GM21423 (cell line): ENCODE results near the gene HOXA6.

Experiments used
- ATAC-seq: cut with Tn5 transposase; IDR thresholded peaks from one replicate; pipeline ENCODE4 v1.9.1; 2021; ENCODE audit warnings: mild to moderate bottlenecking, moderate library complexity; ENCODE audit not compliant: unreplicated experiment

The HOXA6 gene

DNA sequence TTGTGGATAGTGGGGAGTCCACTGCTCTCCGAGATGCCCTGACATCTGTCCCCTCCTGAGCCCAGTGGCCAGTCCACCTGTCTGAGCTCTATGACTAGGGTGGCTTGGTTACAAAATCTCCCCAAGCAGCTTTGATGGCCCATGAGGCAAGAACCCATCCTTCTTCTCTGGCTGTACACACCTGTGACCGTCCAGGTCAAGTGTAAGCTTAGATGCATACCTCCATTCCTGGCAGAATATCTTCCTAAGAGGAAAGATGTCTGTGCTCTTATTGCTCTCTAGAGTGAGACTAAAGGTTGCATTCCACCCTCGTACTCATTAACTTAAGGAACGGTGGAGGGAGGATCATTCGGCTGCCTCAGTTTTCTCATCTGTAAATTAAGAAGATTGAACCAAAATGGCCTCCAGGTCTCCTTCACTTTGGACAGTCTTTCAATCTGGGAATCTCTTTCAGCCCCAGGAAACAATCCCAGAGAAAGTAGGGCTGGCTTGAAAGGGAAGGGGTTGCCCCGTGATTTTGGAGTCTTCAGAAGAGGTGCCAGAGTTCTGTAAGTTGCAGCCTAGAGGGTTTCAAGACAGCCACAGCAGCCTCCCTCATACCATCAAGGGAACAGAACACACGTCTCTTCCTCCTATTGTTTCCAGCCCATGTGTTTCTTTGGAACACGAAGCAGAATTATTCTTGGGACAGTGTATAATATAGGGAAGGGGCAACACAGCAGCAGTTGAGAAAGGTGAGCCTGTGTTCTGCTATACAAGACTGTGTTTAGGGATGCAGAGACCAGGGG is 22.5 kb downstream of the HOXA6 start:
- no peak for ATAC-seq

DNA sequence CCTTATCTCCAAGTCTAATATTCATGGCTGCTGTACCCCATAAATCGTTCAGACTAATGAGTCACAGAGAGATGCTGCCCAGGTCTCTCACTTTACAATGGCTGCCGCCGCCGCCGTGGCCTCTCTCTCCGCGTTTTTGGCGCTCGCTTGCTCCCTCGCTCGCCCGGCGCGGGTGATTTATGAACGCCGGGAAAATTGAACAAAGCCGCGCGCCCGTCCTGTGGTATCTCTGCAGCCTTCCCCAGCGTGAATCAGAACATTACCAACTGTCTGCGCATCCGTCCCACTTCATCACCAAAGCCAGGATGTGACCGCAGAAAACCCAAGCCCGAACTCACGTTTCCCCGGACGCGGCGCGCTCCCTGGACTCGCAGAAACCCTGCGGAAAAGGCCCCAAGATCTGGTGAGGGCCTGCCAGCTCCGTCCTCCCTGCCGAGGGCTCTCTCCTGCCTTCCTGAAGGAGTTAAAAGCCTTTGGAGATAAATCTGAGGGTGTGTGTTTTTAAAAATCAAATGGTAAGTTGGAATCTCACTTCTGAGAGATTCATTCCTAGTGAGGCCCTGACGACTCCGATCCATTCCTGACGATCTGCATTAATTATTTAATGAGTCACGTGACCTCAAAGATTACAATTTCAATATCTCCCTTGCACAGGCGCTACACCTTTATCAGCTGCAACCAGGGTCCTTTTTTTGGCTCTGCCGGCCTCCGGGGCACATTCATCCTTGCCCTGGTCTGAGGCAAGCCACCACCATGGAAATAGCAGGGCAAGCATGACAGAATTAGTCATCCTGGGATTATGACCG is 23.3 kb downstream of the HOXA6 start:
- no peak for ATAC-seq

DNA sequence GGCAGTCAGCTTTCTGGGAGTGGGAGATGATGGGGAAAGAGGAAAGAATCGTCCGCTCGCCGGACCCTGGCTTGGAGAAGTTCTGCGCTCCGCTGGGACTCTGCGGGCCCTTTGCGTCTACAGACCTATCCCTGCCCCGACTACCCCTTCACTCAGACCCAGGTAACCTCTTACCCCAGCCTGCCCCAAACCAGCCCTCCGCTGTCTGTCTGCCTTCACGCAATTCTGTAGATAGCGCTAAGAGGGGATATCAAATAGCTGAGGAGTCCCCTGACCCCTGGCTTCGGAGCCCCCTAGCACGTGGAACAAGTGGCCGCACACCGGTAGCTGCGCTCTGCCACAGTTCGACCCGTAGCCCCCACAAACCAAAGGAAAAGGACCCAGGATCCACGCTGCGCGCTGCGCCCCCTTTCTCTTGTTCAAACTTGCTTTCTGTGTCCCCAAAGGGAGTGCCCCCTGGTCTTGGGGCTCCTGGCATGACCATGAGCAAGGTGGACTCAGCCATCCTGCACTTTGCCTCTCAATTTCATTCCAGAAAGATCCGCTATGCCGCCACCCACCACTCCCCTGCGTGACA is 24.0 kb downstream of the HOXA6 start:
- no peak for ATAC-seq

DNA sequence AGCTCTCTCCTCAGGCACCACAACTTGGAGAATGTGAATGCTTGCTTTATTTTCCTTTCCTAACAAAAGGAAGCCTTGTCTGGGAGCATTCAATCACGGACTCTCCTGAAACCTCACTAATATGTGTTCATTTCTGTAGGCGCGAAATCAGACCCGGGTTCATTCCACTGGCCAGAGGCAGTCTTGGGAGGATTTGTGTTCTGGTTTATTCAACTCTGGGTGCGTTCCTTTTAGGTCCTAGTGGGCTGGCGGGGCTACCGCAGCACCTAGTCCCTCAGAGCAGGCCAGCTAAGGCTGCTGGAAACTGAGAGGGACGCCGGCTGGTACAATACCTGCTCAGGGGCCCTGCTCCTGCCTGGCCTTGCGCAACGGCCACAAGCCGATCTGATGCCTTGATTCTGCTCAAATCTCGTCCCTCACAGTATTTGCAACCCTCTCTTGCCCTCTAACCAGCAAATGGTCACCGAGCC is 24.5 kb downstream of the HOXA6 start:
- ATAC-seq: no peak

DNA sequence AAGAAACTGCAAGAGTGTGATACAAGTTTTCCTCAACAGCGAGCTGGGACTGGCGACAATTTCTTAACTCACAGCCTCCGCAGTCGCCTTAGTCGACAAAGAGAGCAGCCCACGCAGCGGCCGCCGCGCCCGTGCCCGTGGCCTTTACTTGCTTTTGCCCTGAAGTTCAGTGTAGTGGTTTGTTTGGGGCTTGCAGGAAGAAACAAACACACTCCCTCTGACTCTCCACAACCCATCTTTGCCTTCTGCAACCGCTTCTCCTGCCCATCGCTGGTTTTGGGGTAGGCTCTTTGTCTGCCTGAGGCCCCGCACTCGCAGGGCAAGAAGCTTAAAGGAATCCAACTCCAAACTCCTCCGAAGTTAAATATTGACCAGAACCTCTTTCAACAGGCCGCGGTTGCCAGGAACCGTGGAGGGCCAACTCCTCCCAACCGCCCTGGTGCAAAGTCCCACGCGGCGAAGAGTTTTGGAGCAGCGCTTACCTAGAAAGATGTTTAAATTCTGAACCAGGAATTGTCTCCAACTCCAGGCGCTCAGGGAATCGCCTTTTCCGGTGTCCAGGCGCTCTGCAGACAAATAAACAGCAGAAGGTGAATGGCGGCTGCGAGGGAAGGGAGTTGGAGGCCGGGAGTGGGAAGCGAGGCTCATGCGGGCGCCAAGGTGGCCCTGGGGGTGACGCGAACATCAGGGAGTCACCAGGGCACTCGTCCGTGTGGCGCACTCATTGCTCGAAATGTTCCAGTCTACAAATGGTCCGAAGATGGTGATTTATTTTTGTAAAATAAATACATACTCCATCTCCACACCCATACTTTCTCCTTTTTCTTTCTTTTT is 25.3 kb downstream of the HOXA6 start:
- no peak for ATAC-seq

DNA sequence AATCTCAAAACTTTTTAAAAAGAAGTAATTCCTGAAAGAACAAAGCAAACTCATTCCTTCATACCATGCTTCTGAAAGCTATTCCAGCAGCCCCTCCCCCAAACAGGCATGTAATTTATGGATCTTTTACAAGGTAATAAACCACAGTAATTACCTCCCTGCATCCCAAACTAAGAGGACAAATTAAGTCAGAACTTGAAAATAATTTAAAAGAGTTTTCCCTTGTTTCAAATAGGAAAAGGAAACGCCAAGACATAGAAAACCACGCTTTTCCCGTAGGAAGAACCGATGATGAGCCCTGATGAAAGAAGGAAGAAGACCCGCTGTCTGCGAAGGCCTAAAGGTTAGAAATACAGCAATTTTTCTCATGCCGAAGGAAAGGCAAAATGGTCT is 25.9 kb downstream of the HOXA6 start:
- ATAC-seq: no peak

DNA sequence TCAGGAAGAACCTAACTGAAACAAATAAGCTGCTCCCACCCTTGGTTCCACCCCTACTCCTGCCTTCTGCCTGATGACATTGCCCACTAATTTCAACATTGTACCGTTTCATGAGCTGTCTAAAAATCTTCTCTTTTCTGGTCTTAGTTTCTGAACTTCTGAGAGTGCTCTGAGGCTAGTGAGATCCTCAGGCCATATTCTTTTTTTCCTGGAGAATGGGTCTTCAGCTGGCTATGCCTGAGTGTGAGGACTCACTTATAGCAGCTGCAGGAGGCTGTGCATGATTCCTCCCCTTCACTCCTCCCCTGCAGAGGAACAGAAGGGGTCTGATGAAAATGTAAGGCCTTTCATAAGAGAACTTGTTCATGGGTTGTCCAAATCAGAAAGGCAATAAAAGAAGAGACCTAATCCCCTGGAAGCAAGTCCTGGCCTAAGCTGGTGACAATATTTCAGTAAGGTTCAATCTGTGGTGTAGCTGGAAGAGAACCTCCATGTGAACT is 28.1 kb downstream of the HOXA6 start:
- no peak for ATAC-seq

DNA sequence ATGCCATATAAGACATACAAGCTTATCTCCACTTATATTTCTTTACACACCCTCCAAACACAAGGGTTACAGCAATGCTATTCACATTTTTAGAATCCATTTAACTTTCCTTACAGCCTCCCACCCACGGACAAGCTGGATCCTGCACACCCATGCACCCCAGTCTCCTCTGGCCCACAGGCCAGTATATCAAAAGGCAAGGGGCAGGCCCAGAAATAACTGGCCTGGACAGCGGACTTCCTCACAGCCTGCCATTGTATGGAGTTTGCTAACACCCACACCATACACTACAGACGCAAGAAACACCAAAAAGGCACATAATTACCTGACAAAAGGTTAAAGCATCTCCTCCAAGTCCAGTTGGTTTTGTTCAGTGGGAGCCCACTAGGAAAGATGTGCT is 29.0 kb downstream of the HOXA6 start:
- no peak for ATAC-seq

DNA sequence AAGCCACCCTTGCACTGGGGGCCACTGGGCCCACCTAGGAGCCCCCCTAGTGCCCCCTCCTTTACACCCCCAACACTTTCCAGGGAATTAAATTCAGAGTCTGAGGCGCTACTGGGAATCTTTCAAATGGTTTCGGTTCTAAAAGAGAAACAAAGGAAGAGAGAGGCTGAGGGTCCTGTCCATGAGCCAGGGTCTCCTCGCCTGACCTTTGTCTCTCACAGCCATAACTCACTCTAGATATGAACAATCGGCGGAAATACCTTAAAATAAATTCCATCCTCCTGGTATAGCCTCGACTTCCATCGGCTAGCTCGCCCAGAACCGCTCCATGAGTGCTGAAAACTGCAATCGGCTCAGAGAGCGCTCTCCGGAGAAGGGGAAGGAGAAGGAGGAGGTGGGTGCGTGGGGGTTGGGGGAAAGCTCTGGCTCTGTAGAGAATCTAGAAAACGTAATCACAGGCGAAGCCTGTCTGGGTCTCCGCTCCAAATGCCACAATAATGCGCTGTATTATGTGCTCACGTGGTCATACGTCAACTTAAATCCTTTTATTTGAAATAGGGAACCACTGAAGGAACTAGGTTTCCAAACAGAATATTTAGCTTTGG is 29.6 kb downstream of the HOXA6 start:
- ATAC-seq: no peak

DNA sequence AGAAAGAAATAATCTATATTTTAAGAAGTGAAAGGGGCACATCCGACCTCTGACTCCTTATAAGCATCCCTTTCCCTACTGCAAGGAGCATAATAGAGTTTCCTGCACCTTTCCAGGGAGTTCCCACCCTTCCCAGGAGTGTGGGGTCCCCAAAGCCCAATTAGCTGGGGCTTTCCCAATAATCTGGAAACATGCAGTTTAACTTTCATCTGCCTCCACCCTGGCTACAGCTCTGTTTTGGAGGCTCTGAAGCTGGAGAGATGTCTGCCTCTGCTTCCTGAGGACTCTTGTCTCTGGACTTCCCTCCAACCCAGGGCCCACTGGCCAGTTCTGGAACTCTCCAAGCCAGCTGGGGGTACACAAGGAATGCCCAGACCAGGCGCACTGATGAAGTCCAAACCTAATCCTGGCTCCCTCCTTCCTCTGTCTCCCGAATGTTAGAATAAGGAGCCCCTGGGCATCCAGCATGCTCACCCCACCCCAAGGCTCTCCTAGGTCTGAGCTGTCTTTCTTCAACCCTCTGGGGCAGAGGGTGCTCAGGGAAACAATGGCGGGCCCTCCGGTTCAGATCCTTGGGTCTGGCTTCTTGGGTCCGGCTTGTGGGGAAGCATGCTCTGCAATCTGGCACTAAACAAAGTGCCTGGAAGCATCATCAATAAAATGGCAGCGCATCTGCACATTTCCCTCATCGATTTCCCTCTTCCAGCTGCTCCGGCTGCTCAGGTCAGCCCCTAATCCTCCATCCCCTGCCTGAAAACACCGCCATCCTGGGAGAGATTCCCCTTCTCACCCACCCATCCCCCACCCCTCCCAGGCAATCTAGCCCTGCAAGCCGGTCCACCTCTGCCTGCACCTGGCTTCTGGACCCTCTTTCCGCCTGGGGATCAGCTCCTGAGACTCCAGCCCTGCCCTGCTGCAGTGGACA is 30.4 kb downstream of the HOXA6 start:
- ATAC-seq: no peak

DNA sequence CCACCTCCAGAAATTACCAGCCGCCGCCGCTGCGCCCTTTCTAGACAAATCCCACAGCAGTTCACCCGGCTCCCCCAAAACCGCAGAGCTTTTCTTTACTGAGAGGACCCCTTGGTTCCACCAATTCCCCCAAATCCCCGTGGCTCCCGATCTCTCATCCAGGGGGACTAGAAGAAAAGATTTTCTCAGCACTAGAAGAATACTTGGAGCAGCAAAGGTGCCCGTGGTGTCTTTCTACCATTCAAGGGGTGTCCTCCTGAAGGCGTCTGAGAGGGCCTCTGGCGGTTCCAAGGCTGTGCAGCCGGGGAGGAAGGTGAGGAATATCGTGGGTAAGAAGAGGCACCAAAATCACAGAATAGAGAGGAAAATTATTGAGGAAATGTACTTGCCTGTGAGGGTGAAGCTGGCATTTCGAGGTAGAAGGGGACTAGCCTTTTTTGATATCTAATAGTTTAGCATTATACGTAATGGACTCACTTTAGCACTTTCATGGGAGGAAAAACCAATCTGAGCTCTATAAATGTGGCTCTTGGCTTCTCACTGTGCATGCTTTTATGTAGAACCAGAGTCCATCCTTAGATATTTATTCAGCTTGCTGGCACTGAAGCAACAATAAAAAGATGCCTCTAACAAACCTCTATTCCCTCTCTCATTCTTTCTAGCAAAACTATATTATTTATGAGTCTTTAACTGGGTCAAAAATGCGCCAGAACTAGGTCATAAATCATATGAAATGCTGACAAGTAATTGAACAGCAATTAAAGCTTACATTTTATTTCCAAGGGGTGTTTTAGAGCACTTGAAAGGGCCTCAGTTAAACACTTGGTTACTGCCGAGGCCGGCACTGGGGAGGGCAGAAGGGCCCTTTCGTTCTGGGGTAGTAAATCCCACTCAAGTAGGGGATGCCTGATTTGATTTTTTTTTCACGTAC is 31.3 kb downstream of the HOXA6 start:
- no peak for ATAC-seq

DNA sequence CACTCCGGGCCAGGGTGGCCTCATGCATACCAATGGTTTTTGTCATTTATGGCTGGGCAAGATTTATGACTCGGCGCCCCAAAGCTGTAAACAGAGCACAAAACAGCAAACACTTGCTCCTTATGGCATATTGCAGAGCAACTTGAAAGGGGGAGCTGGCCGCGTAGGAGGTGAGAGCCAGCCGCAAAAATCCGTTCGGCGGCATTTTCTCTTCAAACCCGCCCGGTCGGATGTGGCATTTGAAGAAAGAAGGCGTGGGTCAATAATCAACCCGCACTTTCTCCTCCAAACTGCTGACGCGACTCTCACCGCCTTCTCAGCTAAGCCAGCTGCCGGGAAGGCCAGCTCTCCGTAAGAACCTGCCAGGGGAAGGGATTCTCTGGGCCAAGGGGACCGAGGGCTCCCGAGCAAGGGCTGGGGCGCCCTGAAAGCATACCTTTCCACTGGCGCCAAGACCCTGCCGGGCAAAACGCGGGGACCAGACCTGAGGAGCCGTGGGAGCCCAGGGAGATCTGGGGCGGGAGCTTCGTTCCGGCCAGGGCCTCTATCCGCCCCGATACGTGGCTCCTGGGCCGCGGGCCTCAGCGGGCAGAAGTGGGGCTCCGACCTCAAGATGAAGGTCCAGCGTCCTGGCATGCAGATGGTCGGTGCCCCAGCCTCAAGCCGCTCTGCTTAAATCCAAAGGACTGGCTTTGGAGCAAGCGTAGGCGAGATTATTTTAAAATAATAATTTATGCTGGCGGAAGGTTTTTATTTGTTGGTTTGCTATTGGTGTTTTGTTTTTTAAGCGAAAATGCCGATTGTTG is 32.1 kb downstream of the HOXA6 start:
- no peak for ATAC-seq

DNA sequence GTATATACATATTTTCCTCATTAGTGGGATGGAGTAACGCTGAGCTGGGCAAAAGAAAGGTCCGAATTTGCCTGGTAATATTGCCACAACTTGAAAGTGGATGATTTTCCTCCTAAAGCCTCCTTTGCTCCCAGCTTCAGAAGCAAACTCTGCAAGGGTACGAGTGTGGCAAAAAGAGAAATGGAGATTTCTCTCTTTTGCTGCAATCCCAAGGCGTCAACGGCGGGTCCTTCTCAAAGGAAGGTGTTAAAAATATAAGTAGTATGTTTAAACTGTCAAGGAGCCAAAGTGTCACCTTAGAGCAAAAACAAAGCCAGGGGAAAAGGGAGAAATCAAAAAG is 32.7 kb downstream of the HOXA6 start:
- ATAC-seq: no peak

DNA sequence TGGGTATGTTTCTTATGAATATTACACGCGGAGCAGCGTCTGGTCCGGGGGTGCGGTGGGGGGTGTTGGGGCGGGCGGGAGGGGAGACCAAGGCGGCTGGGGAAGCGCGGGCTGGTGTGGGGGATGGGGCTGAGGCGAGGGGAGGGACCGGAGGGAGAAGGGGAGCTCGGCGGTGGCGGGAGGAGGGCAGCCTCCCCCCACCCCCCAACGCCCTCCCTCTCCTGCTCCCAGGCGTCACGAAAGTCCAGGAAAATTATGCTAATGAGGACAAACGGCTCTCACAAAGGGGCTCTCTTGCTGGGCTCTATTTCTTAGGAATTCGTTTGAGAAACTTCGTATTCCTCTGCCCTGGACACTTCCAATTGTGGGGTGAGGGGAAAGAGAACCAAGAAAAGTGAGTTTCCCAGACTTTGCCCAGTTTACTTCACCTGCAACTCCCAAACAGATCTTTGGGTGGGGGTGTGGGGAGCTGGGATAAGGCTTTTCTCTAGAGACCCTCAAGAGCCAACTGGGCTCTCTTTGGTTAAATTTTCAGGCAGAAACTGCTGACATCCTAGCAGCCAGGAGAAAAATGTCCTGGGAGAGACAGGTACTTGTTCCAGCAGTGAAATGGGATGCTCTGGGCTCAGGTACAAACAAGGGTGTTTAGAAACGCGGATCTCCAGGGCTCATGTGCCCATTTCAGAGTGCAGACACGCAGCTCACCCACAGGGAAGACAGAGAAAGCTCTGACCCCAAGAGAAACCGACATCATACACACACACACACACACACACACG is 33.4 kb downstream of the HOXA6 start:
- no peak for ATAC-seq

DNA sequence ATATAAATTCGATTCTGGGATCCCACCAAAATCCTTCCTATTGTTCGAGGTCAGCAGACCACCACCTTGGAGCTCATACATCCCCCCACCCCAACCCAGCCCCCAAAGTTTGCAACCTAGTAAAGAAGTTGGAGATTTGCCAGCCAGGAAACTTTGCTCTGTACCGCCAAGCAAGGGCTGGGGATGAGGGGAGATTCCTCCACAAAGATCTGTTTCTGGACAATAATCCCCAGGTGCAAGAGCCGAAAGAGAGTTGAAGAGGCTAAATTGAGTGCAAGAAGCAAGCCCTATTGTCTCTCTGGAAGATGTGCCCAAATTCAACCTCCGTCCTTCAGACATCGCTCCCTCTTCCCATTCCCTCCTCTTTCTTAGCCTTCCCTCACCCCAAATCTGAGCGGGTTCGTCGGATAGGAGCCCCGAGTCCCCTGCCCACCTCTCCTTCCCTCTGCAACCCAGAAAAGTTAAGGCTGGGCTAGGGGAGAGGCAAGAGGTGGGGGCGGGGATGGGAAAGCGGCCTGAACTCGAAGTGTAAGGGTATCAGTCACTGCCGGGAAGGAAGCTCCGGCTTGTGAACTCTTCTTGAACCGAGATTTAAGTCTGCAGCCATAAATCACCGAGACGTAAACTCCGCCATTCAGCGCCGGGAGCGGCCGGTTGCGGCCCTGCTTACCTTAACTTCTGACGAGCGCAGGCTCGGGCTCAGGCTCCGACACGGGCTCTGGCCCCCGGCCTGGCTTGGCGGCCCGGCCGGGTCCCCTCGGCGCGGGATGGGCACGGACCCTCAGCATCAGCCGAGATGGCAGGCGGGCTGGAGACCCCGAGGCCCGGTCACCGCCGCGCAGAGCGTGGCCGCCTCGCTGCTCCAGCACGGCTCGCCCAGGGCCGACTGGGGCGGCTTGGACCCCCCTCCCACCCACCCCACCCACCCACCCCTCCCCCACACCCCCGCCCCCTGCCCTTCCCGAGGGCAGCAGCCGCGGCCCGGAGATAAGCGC is 34.3 kb downstream of the HOXA6 start:
- no peak for ATAC-seq

DNA sequence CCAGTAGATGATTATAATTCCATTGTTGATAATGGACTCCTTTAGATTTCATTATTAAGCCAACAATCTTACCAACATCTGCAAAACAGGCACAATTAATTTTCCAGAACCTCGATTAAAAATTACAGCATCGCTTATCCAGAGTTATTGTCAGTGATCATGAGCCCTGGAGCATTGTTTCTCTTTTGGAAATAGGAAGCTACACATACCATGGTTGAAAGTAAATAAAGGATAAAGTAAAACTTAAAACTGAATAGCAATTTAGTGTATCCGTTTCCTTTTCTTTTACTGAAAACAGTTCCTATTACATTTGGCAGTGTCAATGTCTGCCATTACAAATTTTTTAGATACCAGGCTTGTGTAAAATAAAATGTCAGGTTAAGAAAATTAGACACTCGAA is 35.2 kb downstream of the HOXA6 start:
- no peak for ATAC-seq
